GM10266 (cell line): ENCODE measurements around the gene PCDHGC5.

ENCODE experiments used
- DNase-seq: peaks from one replicate; pipeline ENCODE4 v3.0.0; 2012; ENCODE audit errors: extremely low spot score
- TF ChIP-seq, protein P1 (sequence below): IDR thresholded peaks from 2 replicates; pipeline ENCODE4 v1.5.1; 2012; ENCODE audit warnings: mild to moderate bottlenecking, low read depth; ENCODE audit not compliant: control insufficient read depth, insufficient read depth; ENCODE audit errors: missing control alignments

Gene PCDHGC5

DNA sequence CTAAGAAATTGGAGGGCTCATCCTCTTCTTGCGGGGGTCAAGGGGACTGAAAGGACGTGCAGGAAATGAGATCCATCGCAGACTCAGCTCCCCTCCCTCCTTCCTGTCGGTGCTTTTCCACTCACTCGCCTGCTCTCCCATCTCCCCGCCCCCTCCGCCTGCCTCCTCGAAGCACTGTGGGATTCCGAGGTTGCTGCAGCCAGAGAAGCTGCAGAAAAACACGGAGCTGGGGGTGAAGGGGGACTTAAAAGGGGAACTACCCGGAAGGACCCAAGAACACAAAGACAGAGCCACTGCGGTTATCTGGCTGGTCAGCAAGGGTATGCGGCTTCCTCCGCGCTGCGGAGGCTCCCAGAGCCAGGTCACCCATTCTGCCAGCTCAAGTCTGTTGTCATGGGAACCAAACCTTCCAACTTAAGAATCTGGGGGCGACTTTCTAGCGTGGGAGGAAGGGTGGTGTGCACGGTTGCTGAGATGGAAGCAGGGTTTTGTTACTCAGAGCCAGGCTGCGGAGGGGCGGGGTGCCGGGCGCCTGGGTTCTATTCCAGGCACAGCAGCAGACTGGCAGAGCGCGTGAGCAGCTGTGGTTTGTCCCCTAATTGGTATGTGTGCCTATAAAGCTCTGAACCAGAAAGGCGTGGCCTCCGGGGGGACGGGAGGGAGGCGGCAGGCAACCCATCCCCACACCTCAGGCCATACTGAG is 24.9 kb downstream of the PCDHGC5 start:
- TF ChIP-seq, protein P1, sequence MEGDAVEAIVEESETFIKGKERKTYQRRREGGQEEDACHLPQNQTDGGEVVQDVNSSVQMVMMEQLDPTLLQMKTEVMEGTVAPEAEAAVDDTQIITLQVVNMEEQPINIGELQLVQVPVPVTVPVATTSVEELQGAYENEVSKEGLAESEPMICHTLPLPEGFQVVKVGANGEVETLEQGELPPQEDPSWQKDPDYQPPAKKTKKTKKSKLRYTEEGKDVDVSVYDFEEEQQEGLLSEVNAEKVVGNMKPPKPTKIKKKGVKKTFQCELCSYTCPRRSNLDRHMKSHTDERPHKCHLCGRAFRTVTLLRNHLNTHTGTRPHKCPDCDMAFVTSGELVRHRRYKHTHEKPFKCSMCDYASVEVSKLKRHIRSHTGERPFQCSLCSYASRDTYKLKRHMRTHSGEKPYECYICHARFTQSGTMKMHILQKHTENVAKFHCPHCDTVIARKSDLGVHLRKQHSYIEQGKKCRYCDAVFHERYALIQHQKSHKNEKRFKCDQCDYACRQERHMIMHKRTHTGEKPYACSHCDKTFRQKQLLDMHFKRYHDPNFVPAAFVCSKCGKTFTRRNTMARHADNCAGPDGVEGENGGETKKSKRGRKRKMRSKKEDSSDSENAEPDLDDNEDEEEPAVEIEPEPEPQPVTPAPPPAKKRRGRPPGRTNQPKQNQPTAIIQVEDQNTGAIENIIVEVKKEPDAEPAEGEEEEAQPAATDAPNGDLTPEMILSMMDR, result no peak
- DNase-seq, result peak; percentile 57

DNA sequence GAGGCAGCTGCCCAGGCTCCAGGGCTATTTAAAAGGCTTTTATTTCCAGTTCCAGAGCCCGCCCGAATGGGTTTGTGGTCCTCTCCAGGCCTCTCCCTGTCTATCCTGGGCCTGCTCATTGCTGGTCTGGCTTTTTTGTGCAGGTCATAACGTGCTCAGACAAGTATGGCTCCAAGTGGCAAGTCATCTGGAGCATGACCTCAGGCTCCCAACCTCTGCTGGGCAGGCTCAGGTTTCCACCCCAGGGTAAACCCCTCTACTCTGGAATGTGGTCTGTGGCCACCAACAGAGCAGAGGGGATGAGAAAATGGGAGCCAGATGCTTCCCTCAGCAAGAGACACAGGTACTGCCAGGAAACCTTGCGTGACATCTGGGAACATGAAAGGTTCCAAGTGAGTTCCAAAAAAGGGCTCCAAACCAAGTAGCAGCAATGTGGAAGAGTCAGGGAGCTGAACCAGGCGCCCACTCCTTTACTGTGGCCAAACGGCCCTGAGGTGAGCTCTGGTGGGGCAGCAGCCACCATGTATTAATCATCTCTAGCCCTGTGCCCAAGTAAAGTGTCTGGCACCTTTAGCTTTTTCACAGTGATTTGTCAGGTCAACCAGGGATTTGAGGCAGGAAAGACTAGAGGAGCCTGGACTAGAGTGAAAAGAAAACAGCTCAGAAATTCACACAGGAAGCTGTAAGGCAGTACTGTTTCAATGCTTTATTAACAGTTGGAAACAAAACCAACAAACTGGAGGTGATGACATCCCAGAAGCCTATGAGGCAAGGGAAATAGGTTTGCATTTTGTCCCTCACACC is 25.7 kb downstream of the PCDHGC5 start:
- TF ChIP-seq, protein P1, result no peak
- DNase-seq, result peak; percentile 21

- TF ChIP-seq, protein P1, result no peak
Measured at GRCh38 chr5:141515141-141515540, 26.3 kb downstream of the PCDHGC5 start.

GRCh38 chr5:141515946-141516671 is 27.2 kb downstream of the PCDHGC5 start:
- peak; percentile 15 for DNase-seq
- TF ChIP-seq, protein P1, result no peak

More at GRCh38 chr5:141515141-141515540, 26.3 kb downstream of the PCDHGC5 start:
- DNase-seq, result no peak

GRCh38 chr5:141516672-141517025 is 27.8 kb downstream of the PCDHGC5 start:
- DNase-seq, result no peak
- TF ChIP-seq, protein P1, result no peak

- TF ChIP-seq, protein P1, result no peak
- no peak for DNase-seq
Measured at GRCh38 chr5:141517312-141517711, 28.4 kb downstream of the PCDHGC5 start.
